HG02884 (cell line): ENCODE measurements around the gene PJA1.

Experiments
- ATAC-seq: cut with Tn5 transposase; IDR thresholded peaks from one replicate; pipeline ENCODE4 v1.9.1; 2021; ENCODE audit warnings: mild to moderate bottlenecking, moderate library complexity; ENCODE audit not compliant: unreplicated experiment

Gene PJA1

GRCh38 chrX:69143530-69143929 is 21.7 kb downstream of the PJA1 start:
- no peak for ATAC-seq

GRCh38 chrX:69142788-69143469 is 22.3 kb downstream of the PJA1 start:
- ATAC-seq: no peak

- ATAC-seq: no peak
Measured at GRCh38 chrX:69140837-69141236, 24.4 kb downstream of the PJA1 start.

GRCh38 chrX:69139516-69139915 is 25.7 kb downstream of the PJA1 start:
- ATAC-seq: no peak

GRCh38 chrX:69138512-69138911 is 26.7 kb downstream of the PJA1 start:
- ATAC-seq: no peak

GRCh38 chrX:69138118-69138390 is 27.2 kb downstream of the PJA1 start:
- no peak for ATAC-seq

GRCh38 chrX:69137371-69138117 is 27.7 kb downstream of the PJA1 start:
- no peak for ATAC-seq

- no peak for ATAC-seq
Measured at GRCh38 chrX:69136546-69137331, 28.5 kb downstream of the PJA1 start.

GRCh38 chrX:69133921-69134542 is 31.2 kb downstream of the PJA1 start:
- no peak for ATAC-seq

GRCh38 chrX:69131886-69132285 is 33.4 kb downstream of the PJA1 start:
- no peak for ATAC-seq

- no peak for ATAC-seq
Measured at GRCh38 chrX:69130439-69130838, 34.8 kb downstream of the PJA1 start.

GRCh38 chrX:69128588-69128987 is 36.7 kb downstream of the PJA1 start:
- no peak for ATAC-seq

- ATAC-seq: no peak
Measured at GRCh38 chrX:69127466-69127865, 37.8 kb downstream of the PJA1 start.

- no peak for ATAC-seq
Measured at GRCh38 chrX:69126642-69127041, 38.6 kb downstream of the PJA1 start.

GRCh38 chrX:69125094-69125493 is 40.2 kb downstream of the PJA1 start:
- no peak for ATAC-seq

GRCh38 chrX:69124108-69124507 is 41.1 kb downstream of the PJA1 start:
- ATAC-seq: no peak

- no peak for ATAC-seq
Measured at GRCh38 chrX:69123481-69123880, 41.8 kb downstream of the PJA1 start.

- ATAC-seq: no peak
Measured at GRCh38 chrX:69121321-69122000, 43.8 kb downstream of the PJA1 start.

- no peak for ATAC-seq
Measured at GRCh38 chrX:69120476-69120875, 44.8 kb downstream of the PJA1 start.

GRCh38 chrX:69119122-69119521 is 46.1 kb downstream of the PJA1 start:
- no peak for ATAC-seq
